NCI-H1694 treated with DMSO at 0.1 percent for 48 hours (cell line): ENCODE data around the gene PLEKHO2.
"Not testable (repeated sequence)": the region's sequence is repeated elsewhere in the genome, so short reads cannot be mapped to it uniquely, and the experiment has no call there.

Source experiments
- DNase-seq: peaks from one replicate; lab custom pipeline; 2025; lab: John Stamatoyannopoulos, UW

Gene PLEKHO2

GRCh38 chr15:64841344-64842095, at the start of gene PLEKHO2:
Gene PLEKHO2 (plus strand): TSS chr15:64841915. CDS start chr15:64842017, 102 bp downstream.
- peak; percentile 85 for DNase-seq

DNA sequence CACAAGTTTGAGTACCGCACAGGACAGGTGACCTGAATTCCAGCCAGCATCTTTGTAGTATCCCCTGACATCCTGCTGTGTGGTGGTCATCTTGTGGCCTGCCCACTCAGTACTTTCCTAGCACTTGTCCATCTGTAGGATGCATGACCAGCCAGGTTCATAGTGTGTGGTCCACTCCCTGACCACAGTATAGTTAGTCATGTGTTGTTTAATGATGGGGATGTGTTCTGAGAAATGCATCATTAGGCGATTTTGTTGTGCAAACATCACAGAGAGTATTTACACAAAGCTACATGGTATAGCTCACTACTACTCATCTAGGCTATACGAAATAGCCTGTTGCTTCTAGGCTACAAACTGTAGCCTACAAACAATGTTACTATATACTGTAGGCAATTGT, 49.4 kb upstream of the PLEKHO2 start:
- DNase-seq, result no peak

GRCh38 chr15:64795299-64795698, 46.4 kb upstream of the PLEKHO2 start:
- not testable (repeated sequence) for DNase-seq

- DNase-seq, result not testable (repeated sequence)
Observed at GRCh38 chr15:64795921-64796320, 45.8 kb upstream of the PLEKHO2 start.

DNA sequence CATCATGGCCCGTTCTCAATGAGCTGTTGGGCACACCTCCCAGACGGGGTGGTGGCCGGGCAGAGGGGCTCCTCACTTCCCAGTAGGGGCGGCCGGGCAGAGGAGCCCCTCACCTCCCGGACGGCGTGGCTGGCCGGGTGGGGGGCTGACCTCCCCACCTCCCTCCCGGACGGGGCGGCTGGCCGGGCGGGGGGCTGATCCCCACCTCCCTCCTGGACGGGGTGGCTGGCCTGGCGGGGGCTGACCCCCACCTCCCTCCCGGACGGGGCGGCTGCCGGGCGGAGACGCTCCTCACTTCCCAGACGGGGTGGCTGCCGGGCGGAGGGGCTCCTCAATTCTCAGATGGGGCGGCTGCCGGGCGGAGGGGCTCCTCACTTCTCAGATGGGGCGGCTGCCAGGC, 42.8 kb upstream of the PLEKHO2 start:
- not testable (repeated sequence) for DNase-seq

DNA sequence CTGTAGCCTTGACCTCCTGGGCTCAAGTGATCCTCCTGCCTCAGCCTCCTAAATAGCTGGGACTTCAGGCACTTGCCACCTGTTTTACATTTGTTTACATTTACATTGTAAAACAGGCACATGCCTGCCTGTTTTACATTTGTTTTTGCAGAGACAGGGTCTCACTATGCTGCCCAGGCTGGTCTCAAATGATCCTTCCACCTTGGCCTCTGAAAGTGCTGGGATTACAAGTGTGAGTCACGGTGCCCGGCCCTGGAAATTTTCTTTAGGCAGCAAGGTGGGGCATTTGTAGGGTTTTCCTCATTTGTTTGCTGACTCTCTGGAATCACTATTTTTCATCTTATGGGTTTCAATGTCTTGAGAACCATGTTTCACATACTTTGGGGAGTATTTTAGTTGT, 41.2 kb upstream of the PLEKHO2 start:
- DNase-seq, result no peak

GRCh38 chr15:64803526-64803925, 38.2 kb upstream of the PLEKHO2 start:
- no peak for DNase-seq

- DNase-seq, result no peak
Observed at GRCh38 chr15:64804619-64805018, 37.1 kb upstream of the PLEKHO2 start.

DNA sequence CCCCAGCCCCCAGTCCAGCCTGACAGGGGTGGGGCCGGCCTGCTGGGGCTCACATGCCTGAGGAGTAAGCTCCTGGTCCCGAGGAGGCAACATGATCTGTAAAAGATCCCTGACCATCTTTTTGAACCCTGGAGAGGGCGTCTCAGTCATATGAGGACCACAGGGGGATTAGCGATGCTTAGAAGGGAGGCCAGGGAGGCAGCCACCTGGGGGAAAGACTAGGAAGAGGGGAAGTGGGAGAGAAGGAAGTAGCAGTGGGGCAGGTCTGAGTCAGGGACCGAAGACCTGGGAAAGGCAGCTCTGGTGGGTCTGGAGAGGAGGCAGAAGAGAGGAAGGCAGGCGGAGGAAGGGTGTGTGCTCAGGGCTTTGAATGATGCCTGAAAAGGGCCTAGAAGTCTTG, 35.2 kb upstream of the PLEKHO2 start:
- DNase-seq, result no peak

- no peak for DNase-seq
Observed at GRCh38 chr15:64807051-64807749, 34.5 kb upstream of the PLEKHO2 start.

- DNase-seq, result no peak
Observed at GRCh38 chr15:64807751-64808222, 33.9 kb upstream of the PLEKHO2 start.

GRCh38 chr15:64808785-64809453, 32.8 kb upstream of the PLEKHO2 start:
- DNase-seq, result no peak

GRCh38 chr15:64809649-64810496, 31.8 kb upstream of the PLEKHO2 start:
- DNase-seq, result peak; percentile 12

DNA sequence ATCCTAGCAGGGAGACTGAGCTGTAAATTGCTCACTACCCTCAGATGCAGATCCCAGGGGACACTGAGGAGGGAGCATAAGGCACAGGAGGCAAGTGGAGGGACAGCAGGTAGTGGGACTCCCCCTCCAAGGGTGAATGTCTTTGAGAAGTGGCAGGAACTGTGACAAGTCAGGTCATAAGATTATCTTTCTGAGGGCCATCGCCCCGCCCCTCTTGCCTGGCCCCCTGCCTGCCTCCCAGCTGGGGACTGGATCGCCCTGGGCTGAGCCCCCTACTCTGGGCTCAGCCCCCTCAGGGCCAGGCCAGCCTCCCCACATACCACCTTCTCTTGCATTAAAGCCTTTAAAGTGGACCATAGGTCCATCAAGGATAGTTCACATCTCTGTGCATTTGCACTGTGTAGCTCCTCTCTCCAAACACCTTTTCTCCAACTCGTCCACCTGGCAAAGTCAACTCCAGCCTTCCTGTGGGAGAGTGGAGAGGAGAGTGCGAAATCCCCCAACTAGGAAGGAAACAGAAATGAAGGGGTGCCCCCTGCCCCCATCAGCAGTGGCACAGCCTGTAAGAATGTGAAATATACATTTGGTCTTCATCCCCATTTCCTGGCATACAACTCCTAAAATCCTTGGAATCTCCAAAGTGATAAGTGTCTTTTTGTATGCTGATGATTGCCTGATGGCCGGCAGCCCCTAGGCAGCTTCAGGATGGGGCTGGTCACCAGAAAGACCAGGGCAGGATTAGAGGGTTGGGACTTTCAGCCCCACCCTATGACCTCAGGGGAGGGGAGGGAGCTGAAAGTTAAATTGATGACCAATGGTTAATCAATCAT, 31.0 kb upstream of the PLEKHO2 start:
- no peak for DNase-seq

DNA sequence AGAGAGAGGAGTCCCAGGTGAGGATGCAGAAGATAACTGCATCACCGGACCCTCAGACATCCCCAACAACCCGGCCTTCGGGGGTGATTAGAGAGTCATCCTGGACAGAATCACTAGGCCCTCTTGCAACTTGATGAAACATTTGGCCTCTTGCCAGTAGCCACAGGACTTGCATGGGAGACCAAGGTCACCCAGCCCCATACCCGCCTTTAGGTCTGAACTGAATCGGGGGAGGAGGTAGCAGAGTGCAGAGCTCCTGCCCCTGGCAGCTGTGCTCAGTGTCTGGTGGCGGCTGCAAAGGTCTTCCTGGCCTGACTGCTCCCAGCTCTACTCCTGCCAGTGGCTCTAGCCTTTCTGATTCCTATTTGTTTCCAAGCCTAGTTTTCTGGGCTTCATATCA, 28.6 kb upstream of the PLEKHO2 start:
- DNase-seq, result no peak

DNA sequence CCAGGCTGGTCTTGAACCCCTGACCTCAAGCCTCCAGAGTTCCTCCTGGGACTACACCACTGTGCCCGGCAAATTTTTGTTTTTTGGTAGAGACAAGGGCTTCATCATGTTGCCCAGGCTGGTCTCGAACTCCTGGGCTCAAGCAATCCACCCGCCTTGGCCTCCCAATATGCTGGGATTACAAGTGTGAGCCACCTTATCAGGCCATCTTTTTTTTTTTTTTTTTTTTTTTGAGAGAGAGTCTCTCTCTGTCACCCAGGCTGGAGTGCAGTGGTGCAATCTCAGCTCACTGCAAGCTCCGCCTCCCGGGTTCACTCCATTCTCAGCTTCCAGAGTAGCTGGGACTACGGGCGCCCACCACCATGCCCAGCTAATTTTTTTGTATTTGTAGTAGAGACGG, 27.4 kb upstream of the PLEKHO2 start:
- not testable (repeated sequence) for DNase-seq

DNA sequence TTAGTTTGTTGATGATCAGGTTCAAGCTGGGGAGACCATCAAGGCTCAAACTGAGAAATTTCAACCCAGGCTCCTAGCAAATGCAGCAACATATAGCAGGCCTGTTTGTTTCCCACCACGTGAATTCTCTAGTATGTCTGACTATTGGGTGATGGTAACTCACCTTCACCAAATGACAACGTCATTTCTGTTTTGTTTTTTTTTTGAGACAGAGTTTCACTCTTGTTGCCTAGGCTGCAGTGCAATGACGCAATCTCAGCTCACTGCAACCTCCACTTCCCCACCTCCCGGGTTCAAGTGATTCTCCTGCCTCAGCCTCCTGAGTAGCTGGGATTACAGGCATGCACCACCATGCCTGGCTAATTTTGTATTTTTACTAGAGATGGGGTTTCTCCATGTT, 26.8 kb upstream of the PLEKHO2 start:
- DNase-seq, result not testable (repeated sequence)

GRCh38 chr15:64816452-64816851, 25.3 kb upstream of the PLEKHO2 start:
- no peak for DNase-seq

GRCh38 chr15:64824929-64825430, 16.7 kb upstream of the PLEKHO2 start:
- no peak for DNase-seq

- DNase-seq, result peak; percentile 95
Observed at GRCh38 chr15:64825431-64826294, 16.1 kb upstream of the PLEKHO2 start, which contains the start of gene PIF1. Gene PIF1 (minus strand): TSS chr15:64825647. CDS start chr15:64824335, 1,312 bp downstream.
